Measurements from ENCODE around the gene SPATA31E1. TPM values are rescaled to one million over a fixed set of nuclear protein-coding genes. Genes with fewer than 3 reads are reported as not detected.

The SPATA31E1 gene
- total and polyA plus RNA-seq, 9 of the 15 experiments (the other 6 are each of a cell fraction or from before 2014, with no cell fraction given) = not detected

- TF ChIP-seq ASH1L (IDR thresholded peaks at IDR 0.05; ENCODE audit: borderline replicate concordance, low read depth, partially characterized antibody) (no peak), SAFB2 (IDR thresholded peaks at IDR 0.05; ENCODE audit: borderline replicate concordance, low read depth, low read length, severe bottlenecking) (no peak)
These were observed 7.2 kb downstream of the SPATA31E1 start (continued) for GRCh38 chr9:87889882-87890252.

DNA sequence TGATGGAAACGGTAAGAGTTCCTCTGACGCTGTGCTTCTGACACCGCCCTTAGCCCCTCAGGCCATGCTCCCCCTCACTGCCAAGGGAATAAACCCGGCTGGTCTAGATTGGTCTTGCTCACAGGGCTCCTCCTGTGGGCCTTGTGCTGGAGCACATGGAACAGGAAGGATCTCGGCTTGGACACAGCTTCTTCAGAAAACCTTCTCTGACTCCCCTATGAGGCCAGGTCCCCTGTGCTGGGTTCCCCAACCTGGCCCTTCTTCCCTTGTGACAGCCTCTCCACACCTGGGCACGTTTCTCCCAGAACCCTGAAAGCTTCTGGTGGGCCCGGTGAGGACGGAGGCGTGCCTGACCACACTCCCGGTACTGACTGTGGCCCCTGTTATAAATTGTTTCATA is 8.2 kb downstream of the SPATA31E1 start:
- Histone ChIP-seq H3K9me3 (replicated peaks; ENCODE audit: control insufficient read depth, insufficient read depth, low read depth, low read length) (no peaks in the 10 kb centered on the region), H3K36me3 (ENCODE audit: control insufficient read depth, insufficient read depth, low read length) (no peaks in the 10 kb centered on the region), H3K4me3 (no peak overlapping the region), H3K9me1 (ENCODE audit: control insufficient read depth, insufficient read depth, low read length) (no peaks in the 10 kb centered on the region), H3K4me1 (replicated peaks in 1 of 2; ENCODE audit: control insufficient read depth in 2 of 2, insufficient read depth in 2 of 2, low read length in 2 of 2) (no peaks in the 10 kb centered on the region), H4K20me1 (replicated peaks; ENCODE audit: control insufficient read depth, insufficient read depth, low read length) (no peaks in the 10 kb centered on the region), H2AFZ (ENCODE audit: low read depth, low read length) (no peak overlapping the region), H3K4me2 (ENCODE audit: insufficient read depth, low read length) (no peak overlapping the region), H3K27ac (ENCODE audit: extremely low read depth, low read depth, low read length) (no peak overlapping the region), H3K27me3 (ENCODE audit: control insufficient read depth in 2 of 2, insufficient read depth in 2 of 2, low read length in 2 of 2) (peaks cover 0 to 36% of the 10 kb centered on the region in 2 experiments; a peak in 2 of 5 replicates), H3K79me2 (ENCODE audit: control insufficient read depth, insufficient read depth, low read length) (no peaks in the 10 kb centered on the region), H3K9ac (ENCODE audit: insufficient read depth in 1 of 2, low read depth in 2 of 2, low read length in 2 of 2) (no peak overlapping the region)
- no peak for FAIRE-seq
- 0% methylated on average over 9 of the region's 10 CpGs for WGBS (ENCODE audit: insufficient coverage, low coverage, missing lambda C conversion rate)
- intact Hi-C loops (cut with micrococcal nuclease) (no loop called here), in situ Hi-C loops (cut with MboI) (no loop called here)
- ChIA-PET CTCF (ENCODE audit: low intra/inter-chr PET ratio) (no interaction called here), POLR2A (no interaction called here)
- no peak for ATAC-seq
- no peak for DNase-seq (ENCODE audit: extremely low read depth in 1 of 4, low spot score in 3 of 4)
- no TSS peak for BruUV-seq (replicated peaks)
- TF ChIP-seq, protein P1, sequence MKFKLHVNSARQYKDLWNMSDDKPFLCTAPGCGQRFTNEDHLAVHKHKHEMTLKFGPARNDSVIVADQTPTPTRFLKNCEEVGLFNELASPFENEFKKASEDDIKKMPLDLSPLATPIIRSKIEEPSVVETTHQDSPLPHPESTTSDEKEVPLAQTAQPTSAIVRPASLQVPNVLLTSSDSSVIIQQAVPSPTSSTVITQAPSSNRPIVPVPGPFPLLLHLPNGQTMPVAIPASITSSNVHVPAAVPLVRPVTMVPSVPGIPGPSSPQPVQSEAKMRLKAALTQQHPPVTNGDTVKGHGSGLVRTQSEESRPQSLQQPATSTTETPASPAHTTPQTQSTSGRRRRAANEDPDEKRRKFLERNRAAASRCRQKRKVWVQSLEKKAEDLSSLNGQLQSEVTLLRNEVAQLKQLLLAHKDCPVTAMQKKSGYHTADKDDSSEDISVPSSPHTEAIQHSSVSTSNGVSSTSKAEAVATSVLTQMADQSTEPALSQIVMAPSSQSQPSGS (CRISPR knock-in tag; IDR thresholded peaks at IDR 0.05) = no peak
- TF ChIP-seq, protein P2, sequence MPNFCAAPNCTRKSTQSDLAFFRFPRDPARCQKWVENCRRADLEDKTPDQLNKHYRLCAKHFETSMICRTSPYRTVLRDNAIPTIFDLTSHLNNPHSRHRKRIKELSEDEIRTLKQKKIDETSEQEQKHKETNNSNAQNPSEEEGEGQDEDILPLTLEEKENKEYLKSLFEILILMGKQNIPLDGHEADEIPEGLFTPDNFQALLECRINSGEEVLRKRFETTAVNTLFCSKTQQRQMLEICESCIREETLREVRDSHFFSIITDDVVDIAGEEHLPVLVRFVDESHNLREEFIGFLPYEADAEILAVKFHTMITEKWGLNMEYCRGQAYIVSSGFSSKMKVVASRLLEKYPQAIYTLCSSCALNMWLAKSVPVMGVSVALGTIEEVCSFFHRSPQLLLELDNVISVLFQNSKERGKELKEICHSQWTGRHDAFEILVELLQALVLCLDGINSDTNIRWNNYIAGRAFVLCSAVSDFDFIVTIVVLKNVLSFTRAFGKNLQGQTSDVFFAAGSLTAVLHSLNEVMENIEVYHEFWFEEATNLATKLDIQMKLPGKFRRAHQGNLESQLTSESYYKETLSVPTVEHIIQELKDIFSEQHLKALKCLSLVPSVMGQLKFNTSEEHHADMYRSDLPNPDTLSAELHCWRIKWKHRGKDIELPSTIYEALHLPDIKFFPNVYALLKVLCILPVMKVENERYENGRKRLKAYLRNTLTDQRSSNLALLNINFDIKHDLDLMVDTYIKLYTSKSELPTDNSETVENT (CRISPR knock-in tag; IDR thresholded peaks at IDR 0.05) = no peak
- TF ChIP-seq HOMEZ (CRISPR knock-in tag; IDR thresholded peaks at IDR 0.05) = no peak
- no peak for TF ChIP-seq RBM15 (IDR thresholded peaks at IDR 0.05; ENCODE audit: insufficient read depth, low read length)
- TF ChIP-seq, protein P3, sequence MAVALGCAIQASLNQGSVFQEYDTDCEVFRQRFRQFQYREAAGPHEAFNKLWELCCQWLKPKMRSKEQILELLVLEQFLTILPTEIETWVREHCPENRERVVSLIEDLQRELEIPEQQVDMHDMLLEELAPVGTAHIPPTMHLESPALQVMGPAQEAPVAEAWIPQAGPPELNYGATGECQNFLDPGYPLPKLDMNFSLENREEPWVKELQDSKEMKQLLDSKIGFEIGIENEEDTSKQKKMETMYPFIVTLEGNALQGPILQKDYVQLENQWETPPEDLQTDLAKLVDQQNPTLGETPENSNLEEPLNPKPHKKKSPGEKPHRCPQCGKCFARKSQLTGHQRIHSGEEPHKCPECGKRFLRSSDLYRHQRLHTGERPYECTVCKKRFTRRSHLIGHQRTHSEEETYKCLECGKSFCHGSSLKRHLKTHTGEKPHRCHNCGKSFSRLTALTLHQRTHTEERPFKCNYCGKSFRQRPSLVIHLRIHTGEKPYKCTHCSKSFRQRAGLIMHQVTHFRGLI (CRISPR knock-in tag; IDR thresholded peaks at IDR 0.05) = no peak
- TF ChIP-seq ZKSCAN3 (CRISPR knock-in tag; IDR thresholded peaks at IDR 0.05) = no peak
- no peak for TF ChIP-seq BCOR (IDR thresholded peaks at IDR 0.05)
- TF ChIP-seq SMAD4 (CRISPR knock-in tag; conservative IDR thresholded peaks at IDR 0.05) = no peak
- TF ChIP-seq ZNF143 (CRISPR knock-in tag; IDR thresholded peaks at IDR 0.05) = no peak
- no peak for TF ChIP-seq SMAD3 (CRISPR knock-in tag; conservative IDR thresholded peaks at IDR 0.05)
- TF ChIP-seq SREBF2 (CRISPR knock-in tag; IDR thresholded peaks at IDR 0.05) = no peak
- TF ChIP-seq ZNF174 (CRISPR knock-in tag; IDR thresholded peaks at IDR 0.05) = no peak
- TF ChIP-seq CHCHD3 (CRISPR knock-in tag; IDR thresholded peaks at IDR 0.05) = no peak
- no peak for TF ChIP-seq SMAD2 (IDR thresholded peaks at IDR 0.05; ENCODE audit: low read depth, low read length)
- no peak for TF ChIP-seq TBL1XR1 (IDR thresholded peaks at IDR 0.05; ENCODE audit: low read length in 2 of 2)

Data from K562 (cell line).